G401.6 (cell line): Measurements from ENCODE around the gene GGCT.

ENCODE experiments used
- FAIRE-seq: peaks from 2 replicates; lab custom pipeline; 2012; peaks lifted over from hg19 to GRCh38; lab: Jason Lieb, UNC

The GGCT gene

DNA sequence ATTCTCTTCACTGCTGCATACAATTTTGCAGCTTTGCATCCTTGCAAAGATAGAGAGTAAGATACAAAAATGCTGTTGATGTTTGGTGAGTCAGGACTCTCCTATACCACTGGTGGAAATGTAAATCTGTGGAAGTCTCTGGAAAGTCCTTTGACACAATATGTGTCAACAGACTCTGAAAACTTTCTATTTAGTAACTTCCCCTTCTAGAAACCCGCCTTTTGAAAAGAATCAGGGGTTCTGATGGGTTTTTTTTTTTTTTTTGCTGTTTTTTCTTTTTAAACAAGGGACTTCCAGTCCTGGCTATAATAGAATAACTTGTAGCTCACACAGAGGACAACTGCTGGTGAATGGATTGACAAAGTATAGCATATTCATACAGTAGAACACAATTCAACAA lies 42.5 kb downstream of the GGCT start:
- no peak for FAIRE-seq

DNA sequence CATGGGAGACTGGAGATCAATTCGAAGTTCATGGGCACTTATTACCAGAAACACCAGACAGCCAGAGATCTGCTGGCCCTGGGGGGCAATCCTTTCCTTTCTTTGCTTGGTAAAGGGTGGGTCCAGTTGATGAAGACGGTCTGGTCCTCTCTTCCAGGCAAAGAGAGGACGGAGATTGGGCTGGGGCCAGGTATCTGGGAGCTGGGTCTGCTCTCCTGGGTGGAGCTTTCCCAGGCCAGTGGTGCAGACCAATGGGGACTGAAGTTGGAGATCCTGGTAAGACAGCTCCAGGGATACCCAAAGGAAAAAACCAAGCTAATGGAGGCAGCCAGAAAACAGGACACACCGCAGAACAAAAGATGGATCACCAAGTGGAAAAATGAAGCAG lies 44.4 kb downstream of the GGCT start:
- no peak for FAIRE-seq

DNA sequence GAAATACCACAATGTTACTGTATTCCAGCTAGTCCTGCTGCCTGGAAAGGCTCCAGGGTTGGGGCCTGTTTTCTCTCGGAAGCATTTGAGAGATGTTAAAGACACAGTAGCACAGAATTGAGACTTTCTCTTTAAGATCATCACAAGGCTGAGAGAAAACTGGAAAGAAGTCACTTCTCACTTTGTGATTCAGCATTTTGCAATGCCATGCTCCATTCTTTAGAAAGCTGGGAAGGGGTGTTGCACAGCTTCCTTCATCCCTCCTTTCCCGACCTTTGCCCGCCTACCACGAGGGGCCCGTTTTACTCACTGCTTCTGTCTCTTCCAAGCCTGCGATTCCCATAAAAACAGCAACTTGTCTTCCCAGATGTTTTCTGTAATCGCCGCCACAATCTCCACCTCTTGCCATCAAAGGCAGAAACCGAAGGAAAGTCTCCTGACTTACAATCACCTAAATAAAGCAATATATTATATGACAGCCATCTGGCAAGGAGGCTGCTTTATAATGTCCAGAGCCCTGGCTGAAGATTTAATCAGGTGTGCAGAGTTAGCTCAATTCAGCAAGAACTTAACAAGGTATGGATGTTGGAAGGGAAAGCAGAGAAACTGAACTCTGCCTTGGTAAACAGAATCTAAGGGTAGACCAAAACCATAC lies 44.9 kb downstream of the GGCT start:
- no peak for FAIRE-seq

DNA sequence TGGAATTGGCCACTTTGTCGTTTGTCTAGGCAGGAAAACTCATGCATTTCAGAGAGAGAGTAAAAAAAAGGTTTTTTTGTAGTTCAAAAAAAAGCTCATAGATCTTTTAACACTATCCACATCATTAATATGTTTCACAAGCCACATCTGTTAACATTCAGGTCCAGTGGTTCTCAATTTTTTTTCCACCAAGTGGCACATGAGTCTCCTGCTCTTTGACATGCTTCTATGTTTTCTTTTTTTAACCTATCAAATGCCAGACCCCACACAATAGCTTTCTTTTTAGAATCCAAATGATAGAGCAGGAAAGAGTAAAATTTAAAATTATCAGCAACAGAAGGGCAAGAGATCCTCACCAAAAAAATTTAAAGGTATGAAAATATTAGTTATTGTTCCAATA lies 46.3 kb downstream of the GGCT start:
- no peak for FAIRE-seq

DNA sequence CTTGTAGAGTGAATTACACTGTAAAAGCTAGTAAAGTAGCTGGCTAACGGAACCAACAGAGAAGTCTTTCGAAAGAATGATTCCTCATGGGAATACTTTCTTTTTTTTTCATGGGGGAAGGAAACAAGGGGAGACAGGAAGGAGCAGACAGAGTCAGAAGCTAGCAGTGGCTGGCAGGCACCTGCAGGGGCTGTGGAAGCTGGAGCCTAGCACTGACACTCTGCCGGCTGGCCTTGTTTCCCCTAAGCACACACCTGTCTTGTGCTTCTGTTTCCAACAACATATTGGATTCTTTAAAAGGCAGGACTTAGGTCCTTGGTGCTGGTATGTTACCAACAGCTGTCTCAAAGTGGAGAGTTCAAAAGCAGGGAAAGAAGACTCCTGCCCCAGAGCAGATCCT lies 50.7 kb downstream of the GGCT start:
- no peak for FAIRE-seq

DNA sequence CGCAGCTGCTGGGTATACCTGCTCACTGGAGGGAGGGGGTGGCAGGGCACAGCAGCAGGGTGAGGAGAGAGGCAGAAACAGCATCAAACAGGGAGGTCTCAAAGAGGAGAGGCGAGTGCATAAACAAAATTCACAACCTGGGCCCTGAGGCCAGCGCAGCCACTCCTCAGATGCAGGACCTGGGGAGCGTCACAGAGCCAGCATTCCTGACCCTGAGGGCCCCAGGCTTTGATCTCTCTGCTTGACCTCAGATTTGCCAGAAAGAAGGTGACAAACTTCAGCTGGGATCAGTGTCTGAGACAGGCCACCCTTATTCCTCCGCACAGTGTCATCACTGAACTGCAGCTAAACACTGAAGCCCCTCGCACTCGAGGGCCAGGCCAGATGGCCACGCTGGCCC lies 51.6 kb downstream of the GGCT start:
- no peak for FAIRE-seq

DNA sequence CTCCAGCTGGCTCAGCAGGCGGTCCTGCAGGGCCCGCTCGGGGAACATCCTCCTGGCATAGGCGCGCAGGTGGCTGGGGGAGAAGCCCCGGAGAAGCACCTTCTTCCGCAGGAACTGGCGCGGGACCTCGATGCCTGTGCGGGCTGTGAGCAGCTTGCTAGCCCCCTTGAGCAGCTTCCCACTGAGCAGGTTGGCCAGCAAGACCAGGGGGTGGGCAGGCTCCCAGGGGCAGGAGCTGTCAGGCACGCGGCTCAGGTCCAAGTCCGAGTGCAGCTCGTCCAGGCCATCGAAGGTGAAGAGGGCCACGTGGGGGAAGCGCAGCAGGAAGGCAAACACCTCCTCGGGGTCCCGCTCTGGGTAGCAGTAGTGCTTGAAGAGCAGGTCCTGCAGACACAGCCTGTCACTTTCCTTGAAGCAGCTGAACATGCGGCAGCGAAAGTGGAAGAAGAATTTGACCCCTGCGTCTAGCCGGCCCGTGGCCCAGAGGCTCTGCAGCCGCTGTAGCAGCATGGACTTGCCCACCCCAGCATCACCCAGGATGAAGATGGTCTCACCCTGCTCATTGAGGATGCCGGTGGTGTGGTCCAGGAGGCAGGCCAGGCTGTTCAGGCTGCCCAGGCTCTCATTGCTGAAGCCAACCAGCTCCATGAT lies 52.2 kb downstream of the GGCT start:
- no peak for FAIRE-seq

DNA sequence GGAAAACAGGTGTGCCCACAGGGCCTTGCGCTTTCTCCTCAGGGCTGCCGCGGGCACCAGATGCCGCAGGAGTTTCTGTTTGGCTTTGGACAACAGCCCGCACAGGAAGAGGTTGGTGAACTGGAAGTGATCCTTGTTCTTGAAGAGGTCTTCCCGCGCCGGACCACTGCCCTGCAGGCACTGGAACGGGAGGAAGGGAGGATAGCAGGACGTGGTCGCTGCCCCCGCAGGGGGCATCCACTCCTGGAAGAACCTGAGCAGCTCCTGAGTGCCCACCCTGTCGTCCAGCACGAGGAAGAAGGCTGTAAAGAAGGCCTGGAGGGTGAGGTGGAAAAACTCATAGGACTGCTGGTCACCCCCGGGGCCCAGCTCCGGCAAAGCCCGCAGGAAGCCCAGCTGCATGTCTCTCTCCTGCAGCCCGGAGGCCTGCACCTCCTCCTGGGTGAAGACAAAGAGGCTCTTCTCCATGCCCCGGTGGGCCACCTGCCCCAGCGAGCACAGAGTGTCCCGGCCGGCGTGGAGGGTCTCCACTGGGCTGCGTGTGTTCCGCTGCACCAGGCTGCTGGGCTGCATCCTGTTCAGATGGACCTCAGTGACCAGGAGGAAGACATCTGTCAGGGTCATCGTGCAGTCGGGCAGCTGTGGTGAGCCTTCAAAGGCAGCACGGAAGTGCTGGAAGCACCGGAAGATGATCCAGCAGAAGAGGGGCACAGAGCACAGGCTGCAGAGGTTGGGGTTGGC lies 52.9 kb downstream of the GGCT start:
- FAIRE-seq, result no peak

DNA sequence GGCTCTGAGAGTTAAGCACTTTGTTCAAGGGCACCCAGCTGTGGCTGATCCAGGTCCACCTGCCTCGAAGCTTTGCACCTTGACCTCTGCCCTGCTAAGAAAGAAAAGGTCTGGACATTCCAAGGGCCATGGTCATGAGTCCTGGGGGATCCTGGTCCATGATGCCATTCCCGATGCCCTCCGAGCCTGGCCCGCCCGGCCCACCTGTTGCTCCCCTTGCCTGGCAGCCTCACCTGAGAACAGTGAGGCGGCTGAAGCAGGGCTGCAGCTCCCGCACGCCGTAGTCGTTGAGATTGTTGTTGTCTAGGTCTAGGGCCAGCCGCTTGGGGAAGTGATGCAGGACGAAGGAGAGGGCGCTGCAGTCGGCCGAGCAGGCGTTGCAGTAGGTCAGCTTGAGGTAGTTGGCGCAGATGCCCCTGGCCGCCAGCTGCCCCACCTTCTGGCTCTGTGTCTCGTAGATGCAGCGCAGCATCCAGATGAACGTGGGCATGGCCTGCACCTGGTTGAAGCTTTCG lies 53.6 kb downstream of the GGCT start:
- no peak for FAIRE-seq

DNA sequence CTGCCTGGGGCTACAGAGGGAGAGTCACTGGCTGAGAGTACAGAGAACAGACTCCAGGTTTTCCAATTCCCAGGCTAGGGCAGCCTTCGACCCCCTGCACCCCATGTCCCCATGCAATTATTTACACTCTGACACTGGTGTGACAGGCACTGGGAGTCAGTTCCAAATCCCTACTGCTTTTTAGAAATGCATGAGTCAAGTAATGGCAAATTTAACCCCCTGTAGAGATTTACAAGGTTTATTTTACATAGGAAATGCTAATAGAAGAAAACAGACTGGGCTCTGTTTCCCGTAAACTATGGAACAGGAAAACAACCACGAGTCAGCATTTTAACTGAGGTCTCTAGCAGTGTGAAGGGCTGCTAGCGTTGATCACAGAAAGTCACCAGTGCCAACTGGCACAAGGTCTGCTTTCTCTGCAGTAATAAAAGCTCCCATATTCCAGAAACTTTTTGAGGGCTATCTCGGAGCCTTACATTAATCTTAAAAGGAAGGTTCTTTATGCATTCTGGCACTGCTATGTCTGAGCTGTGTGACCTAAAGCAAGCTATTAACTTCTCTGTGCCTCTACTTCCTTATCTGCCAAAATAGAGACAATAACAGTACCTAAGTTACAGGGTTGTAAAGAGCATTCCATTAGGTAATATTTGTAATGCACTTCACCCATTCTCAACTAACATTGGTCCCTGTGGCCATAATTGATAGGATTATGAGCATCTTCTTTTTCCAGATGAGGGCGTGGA lies 54.2 kb downstream of the GGCT start:
- no peak for FAIRE-seq

DNA sequence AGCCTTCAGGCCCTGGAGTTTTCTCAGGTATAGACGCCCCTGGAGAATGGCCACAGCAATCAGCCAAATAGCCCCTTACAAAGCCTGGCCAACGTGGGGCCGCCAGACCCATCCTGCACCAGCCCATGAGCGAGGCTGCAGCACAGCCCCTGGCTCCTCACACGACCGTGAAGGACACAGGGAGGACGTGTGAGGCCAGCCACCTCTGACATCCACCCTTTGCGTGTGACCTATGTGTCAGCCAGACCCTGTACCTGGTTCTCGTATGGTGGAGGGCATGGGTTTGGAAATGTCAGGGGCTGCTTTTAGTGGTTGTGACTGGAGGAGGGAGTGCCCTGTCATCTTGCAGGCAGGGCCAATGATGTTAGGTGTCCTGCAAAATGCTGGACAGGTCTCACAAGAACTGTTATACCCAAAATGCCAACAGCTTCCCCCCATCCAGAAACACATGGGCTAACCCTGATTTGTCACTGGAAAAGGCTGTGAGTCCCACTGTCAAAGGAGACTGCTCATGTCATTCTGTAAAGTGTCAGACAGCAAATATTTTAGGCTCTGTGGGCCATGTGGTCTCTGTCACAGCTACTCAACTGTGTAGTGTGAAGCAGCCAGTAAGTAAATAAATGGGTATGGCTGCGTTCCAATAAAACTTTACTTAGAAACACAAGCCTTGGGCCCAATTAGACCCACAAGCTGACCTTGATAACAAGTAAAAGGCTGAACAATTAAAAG lies 56.0 kb downstream of the GGCT start:
- no peak for FAIRE-seq

DNA sequence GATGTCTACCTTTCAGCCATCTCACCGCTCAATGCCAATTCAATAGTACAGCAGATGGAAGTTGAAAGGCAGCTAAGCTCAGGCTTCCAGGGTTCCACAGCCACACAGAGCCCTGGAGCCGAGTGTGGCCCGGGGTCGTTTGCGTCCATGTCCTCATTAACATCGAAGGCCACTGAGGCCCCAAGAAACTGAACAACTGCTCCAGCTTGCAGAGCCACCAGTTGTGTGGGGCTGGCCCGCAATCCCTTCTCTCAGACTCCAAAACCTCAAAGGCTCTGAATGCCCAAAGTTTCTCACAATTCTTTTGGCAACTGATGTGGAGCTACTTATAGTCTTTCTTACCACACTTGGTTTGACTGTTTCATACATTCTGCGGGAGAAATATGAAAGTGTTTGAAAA lies 57.2 kb downstream of the GGCT start:
- no peak for FAIRE-seq
